HG02623 (cell line): ENCODE measurements around the gene TBX20.
"Not testable (repeated sequence)": the region's sequence is repeated elsewhere in the genome, so short reads cannot be mapped to it uniquely, and the experiment has no call there.

Source experiments
- ATAC-seq: cut with Tn5 transposase; IDR thresholded peaks from one replicate; pipeline ENCODE4 v1.9.1; 2021; ENCODE audit warnings: moderate library complexity; ENCODE audit not compliant: unreplicated experiment

Gene TBX20

DNA sequence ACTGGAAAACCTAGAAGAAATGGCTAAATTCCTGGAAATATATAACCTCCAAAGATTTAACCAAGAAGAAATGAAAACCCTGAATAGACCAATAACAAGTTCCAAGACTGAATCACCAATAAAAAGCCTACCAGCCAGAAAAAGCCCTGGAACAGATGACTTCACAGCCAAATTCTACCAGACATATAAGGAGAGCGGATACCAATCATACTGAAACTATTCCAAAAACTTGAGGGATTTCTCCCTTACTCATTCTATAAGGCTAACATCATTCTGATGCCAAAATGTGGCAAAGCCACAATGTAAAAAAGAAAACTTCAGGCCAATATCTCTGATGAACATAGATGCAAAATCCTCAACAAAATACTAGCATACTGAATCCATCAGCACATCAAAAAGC lies 86.7 kb downstream of the TBX20 start:
- not testable (repeated sequence) for ATAC-seq

DNA sequence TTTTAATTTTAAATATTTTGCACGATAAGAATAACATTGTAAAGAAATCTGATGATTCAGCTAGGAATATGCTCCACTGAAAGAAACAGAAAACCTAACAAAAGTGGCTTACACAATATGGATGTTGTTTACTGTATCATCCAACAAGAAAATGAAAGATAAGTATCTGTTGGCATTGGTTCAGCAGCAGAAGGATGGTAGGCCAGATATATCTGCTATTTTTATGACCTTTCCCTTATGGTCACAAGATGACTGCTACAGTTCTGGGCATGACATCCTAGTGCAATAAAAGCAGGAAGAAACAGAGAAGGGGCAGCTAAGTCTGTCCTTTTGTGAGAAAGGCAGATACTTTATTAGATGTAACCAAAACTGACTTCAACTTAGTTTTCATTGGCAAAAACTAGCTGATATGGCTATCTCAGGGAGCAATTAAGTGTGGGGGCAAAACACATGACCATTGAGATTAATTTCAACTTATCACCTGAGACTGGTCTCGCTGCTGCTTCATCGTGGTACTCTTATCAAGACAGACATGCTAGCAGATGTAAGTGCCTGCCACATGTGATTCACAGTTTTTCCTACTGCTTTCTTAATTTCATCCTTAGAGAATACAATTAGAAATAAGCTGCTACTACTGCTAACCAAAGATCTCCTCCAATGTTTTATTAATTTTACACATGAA lies 92.7 kb downstream of the TBX20 start:
- ATAC-seq = not testable (repeated sequence)
